ENCODE results near the gene ICE1.

GRCh38 chr5:5483880-5484598 lies 61.6 kb downstream of the ICE1 start:
- TF ChIP-seq CTCF (IDR thresholded peaks at IDR 0.05; ENCODE audit: insufficient read depth, low read length) (no peak), POLR2AphosphoS5 (IDR thresholded peaks at IDR 0.05; ENCODE audit: low read depth) (no peak), GABPA (IDR thresholded peaks at IDR 0.05; ENCODE audit: low read depth) (no peak), REST (IDR thresholded peaks at IDR 0.05; ENCODE audit: insufficient replicate concordance, low read depth) (no peak)

Data from HL-60 (cell line).